DMS153 (cell line): ENCODE results near the gene PRPSAP1.

Experiments used
- DNase-seq: peaks from one replicate; lab custom pipeline; 2025; lab: John Stamatoyannopoulos, UW

PRPSAP1 gene

GRCh38 chr17:76264755-76265623, 88.7 kb downstream of the PRPSAP1 start, which contains the start of gene UBALD2:
UBALD2 (plus strand) TSS chr17:76265348; CDS start chr17:76265506, 158 bp downstream.
- peak; percentile 98 for DNase-seq

- no peak for DNase-seq
Observed at GRCh38 chr17:76264425-76264754, 89.3 kb downstream of the PRPSAP1 start.

GRCh38 chr17:76263896-76264295, 89.8 kb downstream of the PRPSAP1 start:
- no peak for DNase-seq

GRCh38 chr17:76262732-76263344, 90.9 kb downstream of the PRPSAP1 start:
- peak; percentile 73 for DNase-seq

GRCh38 chr17:76261421-76262215, 92.1 kb downstream of the PRPSAP1 start:
- DNase-seq, result peak; percentile 78

GRCh38 chr17:76260669-76261068, 93.0 kb downstream of the PRPSAP1 start:
- DNase-seq, result no peak

- DNase-seq, result no peak
Observed at GRCh38 chr17:76260220-76260619, 93.5 kb downstream of the PRPSAP1 start.
